GM12891 (cell line): Measurements from ENCODE around the gene TMX3.

Experiments used
- DNase-seq: peaks from one replicate; pipeline ENCODE4 v3.0.0; 2011; ENCODE audit warnings: low spot score; ENCODE audit not compliant: insufficient read length
- FAIRE-seq: peaks from 2 replicates; lab custom pipeline; 2011; peaks lifted over from hg19 to GRCh38; lab: Jason Lieb, UNC
- PAX5 ChIP-seq: IDR thresholded peaks from 2 replicates; pipeline ENCODE4 v1.6.1; 2011; ENCODE audit warnings: low read length, moderate library complexity, mild to moderate bottlenecking; ENCODE audit not compliant: insufficient read depth, severe bottlenecking
- POLR2A ChIP-seq: IDR thresholded peaks from 2 replicates; pipeline ENCODE4 v1.6.1; 2011; ENCODE audit warnings: low read depth, low read length, control low read depth
- POLR2AphosphoS5 ChIP-seq: IDR thresholded peaks from 2 replicates; pipeline ENCODE4 v1.6.1; 2011; ENCODE audit warnings: low read depth, low read length, control low read depth
- POU2F2 ChIP-seq: IDR thresholded peaks from 2 replicates; pipeline ENCODE4 v1.6.1; 2011; ENCODE audit warnings: low read depth, mild to moderate bottlenecking, control low read depth, low read length, moderate library complexity
- SPI1 ChIP-seq: IDR thresholded peaks from 2 replicates; pipeline ENCODE4 v1.6.1; 2011; ENCODE audit warnings: low read depth, low read length, control low read depth
- TAF1 ChIP-seq: IDR thresholded peaks from 2 replicates; pipeline ENCODE4 v1.6.1; 2011; ENCODE audit warnings: low read depth, low read length, control low read depth

Gene TMX3

GRCh38 chr18:68679528-68679927 lies 35.4 kb downstream of the TMX3 start:
- DNase-seq (no peak), FAIRE-seq (no peak)
- TF ChIP-seq SPI1 (no peak), POLR2AphosphoS5 (no peak)

GRCh38 chr18:68676913-68677312 lies 38.0 kb downstream of the TMX3 start:
- DNase-seq: no peak
- no peak for FAIRE-seq
- TF ChIP-seq POLR2AphosphoS5 (no peak), POU2F2 (no peak), PAX5 (no peak), SPI1 (no peak), TAF1 (no peak), POLR2A (no peak)

- DNase-seq (no peak), FAIRE-seq (no peak)
- no peak for TF ChIP-seq POU2F2
- TF ChIP-seq SPI1: no peak
- TF ChIP-seq TAF1: no peak
- no peak for TF ChIP-seq POLR2AphosphoS5
- TF ChIP-seq POLR2A: no peak
- no peak for TF ChIP-seq PAX5
These were observed 47.8 kb downstream of the TMX3 start for GRCh38 chr18:68667121-68667520.

- DNase-seq (no peak), FAIRE-seq (no peak)
- TF ChIP-seq PAX5: no peak
- TF ChIP-seq POLR2AphosphoS5: no peak
- no peak for TF ChIP-seq POLR2A
- TF ChIP-seq TAF1: no peak
- TF ChIP-seq POU2F2: no peak
- TF ChIP-seq SPI1: no peak
These were observed 48.5 kb downstream of the TMX3 start for GRCh38 chr18:68666381-68666780.

- TF ChIP-seq SPI1 (no peak), POLR2AphosphoS5 (no peak), TAF1 (no peak), POLR2A (no peak), POU2F2 (no peak), PAX5 (no peak)
- DNase-seq: no peak
- FAIRE-seq: no peak
These were observed 49.3 kb downstream of the TMX3 start for GRCh38 chr18:68665628-68666027.

GRCh38 chr18:68662754-68663153 lies 52.2 kb downstream of the TMX3 start:
- no peak for DNase-seq
- TF ChIP-seq POU2F2 (no peak), POLR2AphosphoS5 (no peak), SPI1 (no peak), PAX5 (no peak), TAF1 (no peak), POLR2A (no peak)

GRCh38 chr18:68660354-68661183 lies 54.3 kb downstream of the TMX3 start:
- FAIRE-seq: no peak
- no peak for DNase-seq

More at GRCh38 chr18:68662754-68663153, 52.2 kb downstream of the TMX3 start:
- FAIRE-seq: no peak

GRCh38 chr18:68648191-68648590 lies 66.7 kb downstream of the TMX3 start:
- no peak for FAIRE-seq

More at GRCh38 chr18:68660354-68661183, 54.3 kb downstream of the TMX3 start:
- TF ChIP-seq POU2F2 (no peak), POLR2A (no peak), TAF1 (no peak), PAX5 (no peak), SPI1 (no peak), POLR2AphosphoS5 (no peak)

GRCh38 chr18:68642003-68642402 lies 72.9 kb downstream of the TMX3 start:
- DNase-seq (no peak), FAIRE-seq (no peak)
- TF ChIP-seq POU2F2: no peak

More at GRCh38 chr18:68648191-68648590, 66.7 kb downstream of the TMX3 start:
- no peak for DNase-seq
- no peak for TF ChIP-seq POU2F2
- no peak for TF ChIP-seq SPI1
- TF ChIP-seq TAF1: no peak
- no peak for TF ChIP-seq POLR2AphosphoS5
- TF ChIP-seq POLR2A: no peak
- no peak for TF ChIP-seq PAX5

GRCh38 chr18:68640861-68641260 lies 74.0 kb downstream of the TMX3 start:
- FAIRE-seq (no peak), DNase-seq (no peak)
- no peak for TF ChIP-seq PAX5

- no peak for FAIRE-seq
- no peak for DNase-seq
- TF ChIP-seq PAX5 (no peak), TAF1 (no peak), SPI1 (no peak), POU2F2 (no peak), POLR2A (no peak), POLR2AphosphoS5 (no peak)
These were observed 76.3 kb downstream of the TMX3 start for GRCh38 chr18:68638613-68639012.
